ENCODE results near the gene POU3F2.

Gene POU3F2

DNA sequence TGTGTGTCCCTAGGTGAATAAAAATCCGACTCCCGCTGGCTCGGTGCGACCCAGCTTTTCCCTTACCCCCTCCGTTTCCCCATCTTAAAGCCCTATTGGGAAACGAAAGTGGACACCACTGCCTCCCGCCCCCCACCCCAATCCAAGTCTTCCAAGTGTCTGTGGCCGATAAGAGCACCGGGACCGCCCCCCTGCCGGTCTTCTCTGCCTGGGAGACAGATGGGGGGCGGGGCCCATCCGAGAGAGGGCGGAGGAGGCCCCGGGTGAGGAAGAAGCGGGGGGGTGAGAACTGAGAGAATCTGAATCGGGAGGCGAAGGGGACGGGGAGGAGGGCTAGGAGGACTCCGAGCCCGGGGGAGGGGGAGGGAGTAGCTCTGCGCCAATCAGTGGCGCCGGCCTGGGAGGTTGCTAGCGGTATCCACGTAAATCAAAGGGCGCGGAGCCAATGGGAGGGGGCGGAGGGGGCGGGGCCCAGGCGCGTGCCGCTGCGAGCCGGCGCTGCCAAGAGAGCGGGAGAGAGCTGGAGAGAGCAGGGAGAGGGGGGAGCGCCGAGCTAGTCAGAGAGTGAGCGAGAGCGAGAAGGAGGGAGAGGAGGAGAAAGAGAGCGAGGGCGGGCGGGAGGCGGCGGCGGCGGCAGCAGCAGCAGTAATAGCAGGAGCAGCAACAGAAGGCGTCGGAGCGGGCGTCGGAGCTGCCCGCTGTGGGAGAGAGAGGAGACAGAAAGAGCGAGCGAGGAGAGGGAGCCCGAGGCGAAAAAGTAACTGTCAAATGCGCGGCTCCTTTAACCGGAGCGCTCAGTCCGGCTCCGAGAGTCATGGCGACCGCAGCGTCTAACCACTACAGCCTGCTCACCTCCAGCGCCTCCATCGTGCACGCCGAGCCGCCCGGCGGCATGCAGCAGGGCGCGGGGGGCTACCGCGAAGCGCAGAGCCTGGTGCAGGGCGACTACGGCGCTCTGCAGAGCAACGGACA is at the start of gene POU3F2:
POU3F2 (plus strand) TSS at position 515 of the 972 bp plus-strand sequence; CDS start at position 815, 300 bp downstream.
- no peak for DNase-seq (ENCODE audit: low read depth)
- H3K4me3 ChIP-seq (ENCODE audit: control insufficient read depth, low read depth, low read length): peak within 1 kb of the TSS; percentile 60
- TF ChIP-seq, protein P1, sequence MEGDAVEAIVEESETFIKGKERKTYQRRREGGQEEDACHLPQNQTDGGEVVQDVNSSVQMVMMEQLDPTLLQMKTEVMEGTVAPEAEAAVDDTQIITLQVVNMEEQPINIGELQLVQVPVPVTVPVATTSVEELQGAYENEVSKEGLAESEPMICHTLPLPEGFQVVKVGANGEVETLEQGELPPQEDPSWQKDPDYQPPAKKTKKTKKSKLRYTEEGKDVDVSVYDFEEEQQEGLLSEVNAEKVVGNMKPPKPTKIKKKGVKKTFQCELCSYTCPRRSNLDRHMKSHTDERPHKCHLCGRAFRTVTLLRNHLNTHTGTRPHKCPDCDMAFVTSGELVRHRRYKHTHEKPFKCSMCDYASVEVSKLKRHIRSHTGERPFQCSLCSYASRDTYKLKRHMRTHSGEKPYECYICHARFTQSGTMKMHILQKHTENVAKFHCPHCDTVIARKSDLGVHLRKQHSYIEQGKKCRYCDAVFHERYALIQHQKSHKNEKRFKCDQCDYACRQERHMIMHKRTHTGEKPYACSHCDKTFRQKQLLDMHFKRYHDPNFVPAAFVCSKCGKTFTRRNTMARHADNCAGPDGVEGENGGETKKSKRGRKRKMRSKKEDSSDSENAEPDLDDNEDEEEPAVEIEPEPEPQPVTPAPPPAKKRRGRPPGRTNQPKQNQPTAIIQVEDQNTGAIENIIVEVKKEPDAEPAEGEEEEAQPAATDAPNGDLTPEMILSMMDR (IDR thresholded peaks at IDR 0.05; ENCODE audit: control insufficient read depth, insufficient read depth, low read depth, low read length, missing control alignments): no peak

DNA sequence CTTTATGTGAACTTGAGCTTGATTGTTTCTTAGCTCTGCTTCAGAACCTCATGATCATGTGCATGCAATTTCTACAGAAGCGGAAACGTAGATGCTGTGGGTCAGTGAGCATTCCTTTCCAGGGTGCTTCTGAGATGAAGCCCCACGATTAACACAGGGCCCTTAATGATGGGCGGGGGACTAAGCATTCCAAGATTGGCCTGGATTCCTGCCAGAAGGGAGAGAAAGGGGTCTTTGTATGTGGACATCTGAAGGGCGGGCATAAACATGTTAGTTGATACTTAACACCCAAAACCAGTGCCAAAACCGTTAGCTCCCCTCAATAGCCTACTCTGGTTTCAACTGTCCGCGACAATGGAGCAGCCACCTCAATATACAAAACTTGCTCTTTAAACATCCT is 46.9 kb upstream of the POU3F2 start:
- TF ChIP-seq, protein P1 (IDR thresholded peaks at IDR 0.05; ENCODE audit: control insufficient read depth, insufficient read depth, low read depth, low read length, missing control alignments): no peak
- H3K4me3 ChIP-seq (ENCODE audit: control insufficient read depth, low read depth, low read length): no peak overlapping the region
- no peak for DNase-seq (ENCODE audit: low read depth)

DNA sequence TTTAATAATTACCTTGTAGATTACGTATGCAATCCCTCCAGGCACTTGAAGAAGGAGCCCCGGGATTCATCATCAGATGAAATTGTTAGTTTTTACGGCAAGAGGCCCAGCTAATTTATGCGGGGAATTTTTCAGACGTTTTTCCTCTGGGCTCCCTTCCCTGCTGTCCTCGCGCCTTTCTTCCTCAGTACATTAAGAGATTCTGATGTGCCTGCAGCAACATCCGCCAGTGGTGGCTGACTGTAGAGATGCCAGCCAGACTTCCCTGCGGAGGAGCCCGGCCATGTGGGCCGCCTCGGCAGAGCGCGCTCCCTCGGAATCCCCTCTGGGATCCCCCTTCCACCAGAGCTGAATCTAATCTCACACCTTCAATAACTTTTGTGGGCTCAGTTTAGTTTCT is 46.4 kb upstream of the POU3F2 start:
- H3K4me3 ChIP-seq (ENCODE audit: control insufficient read depth, low read depth, low read length): no peak overlapping the region
- DNase-seq (ENCODE audit: low read depth): no peak
- TF ChIP-seq, protein P1 (IDR thresholded peaks at IDR 0.05; ENCODE audit: control insufficient read depth, insufficient read depth, low read depth, low read length, missing control alignments): no peak

DNA sequence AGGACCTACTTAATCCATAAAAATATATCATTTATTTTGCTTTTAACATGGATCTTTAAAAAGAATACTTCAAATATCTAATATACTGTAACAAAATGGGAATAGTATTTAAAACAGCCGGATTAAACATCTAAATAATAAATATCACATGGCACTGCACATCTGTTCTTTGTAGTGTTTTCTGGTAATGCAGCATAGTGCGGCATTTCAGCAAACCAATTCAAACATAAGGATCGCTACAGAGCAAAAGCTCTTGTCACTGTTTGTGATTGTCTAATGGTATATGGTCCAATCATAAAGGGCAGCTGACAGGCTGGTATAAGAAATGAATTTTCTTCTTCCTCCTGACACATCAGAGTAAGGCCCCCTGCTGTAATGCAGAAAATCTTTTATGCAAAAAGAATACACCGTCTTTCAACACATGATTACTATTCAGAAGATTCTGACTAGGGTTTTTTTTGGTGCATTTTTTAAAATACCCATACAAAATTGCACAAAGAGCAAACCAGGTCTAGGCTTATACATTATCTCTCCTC is 40.0 kb upstream of the POU3F2 start:
- no peak overlapping the region for H3K4me3 ChIP-seq (ENCODE audit: control insufficient read depth, low read depth, low read length)
- no peak for DNase-seq (ENCODE audit: low read depth)
- TF ChIP-seq, protein P1 (IDR thresholded peaks at IDR 0.05; ENCODE audit: control insufficient read depth, insufficient read depth, low read depth, low read length, missing control alignments): no peak

DNA sequence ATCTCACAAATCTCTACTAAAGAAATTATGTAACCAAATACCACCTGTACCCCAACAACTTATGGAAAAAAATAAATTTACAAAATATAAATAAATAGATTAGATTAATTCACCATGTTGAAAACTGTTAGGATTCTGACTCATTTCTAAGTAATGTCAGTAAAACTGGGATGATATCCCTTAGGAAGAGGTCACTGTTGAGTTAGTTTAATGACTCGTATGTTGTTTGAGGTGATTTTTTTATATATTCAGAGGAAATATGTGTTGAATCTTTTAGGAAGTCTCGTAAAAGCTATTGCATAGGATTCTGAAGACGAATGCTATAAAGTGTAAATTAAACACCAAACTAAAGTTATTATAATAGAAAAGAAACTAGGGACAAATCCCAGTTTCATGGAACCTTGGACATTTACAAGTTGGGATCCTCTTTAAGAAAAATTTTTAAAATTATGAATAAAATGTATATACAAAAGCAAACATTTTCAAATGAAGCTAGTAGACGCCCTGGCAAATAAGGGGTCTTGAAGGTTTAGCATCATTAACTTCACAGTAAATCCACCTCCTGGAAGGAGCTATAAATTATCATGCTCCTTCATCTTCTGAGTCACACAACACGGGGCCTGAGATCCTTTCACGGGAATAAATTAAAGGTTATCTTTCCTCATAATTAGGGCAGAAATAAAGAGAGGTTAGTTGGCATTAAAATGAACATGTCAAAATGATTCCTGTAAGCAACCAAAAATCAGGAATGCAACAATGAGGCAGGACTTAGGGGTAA is 37.0 kb upstream of the POU3F2 start:
- no peak for DNase-seq (ENCODE audit: low read depth)
- TF ChIP-seq, protein P1 (IDR thresholded peaks at IDR 0.05; ENCODE audit: control insufficient read depth, insufficient read depth, low read depth, low read length, missing control alignments): no peak
- H3K4me3 ChIP-seq (ENCODE audit: control insufficient read depth, low read depth, low read length): no peak overlapping the region

DNA sequence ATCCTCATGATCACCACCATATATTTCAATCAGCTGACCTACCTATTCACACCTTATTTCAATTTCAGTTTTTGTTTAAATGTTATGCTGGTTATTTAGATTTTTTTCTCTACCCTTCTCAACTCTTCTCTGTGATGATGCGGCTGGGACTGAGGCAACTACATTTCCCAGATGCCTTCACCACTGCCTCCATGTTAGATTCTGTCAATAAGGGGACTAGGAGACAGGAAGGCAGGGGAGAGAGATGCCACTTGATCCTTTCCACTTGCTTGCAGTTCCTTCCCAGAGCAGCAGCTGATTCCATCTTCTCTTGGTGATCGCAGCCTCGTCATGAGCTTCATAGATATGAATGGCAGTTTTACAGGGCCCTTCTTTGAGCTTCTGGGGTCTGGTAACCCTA is 33.5 kb upstream of the POU3F2 start:
- TF ChIP-seq, protein P1 (IDR thresholded peaks at IDR 0.05; ENCODE audit: control insufficient read depth, insufficient read depth, low read depth, low read length, missing control alignments): no peak
- H3K4me3 ChIP-seq (ENCODE audit: control insufficient read depth, low read depth, low read length): no peak overlapping the region
- DNase-seq (ENCODE audit: low read depth): no peak
